HepG2 (cell line): Measurements from ENCODE around the gene GFOD1. TPM values are rescaled to one million over a fixed set of nuclear protein-coding genes. Genes with fewer than 3 reads are reported as not detected.

Source experiments
- BCL6 ChIP-seq: IDR thresholded peaks from 2 replicates; pipeline ENCODE4 v1.6.1; 2016; ENCODE audit warnings: missing genetic modification reagents, missing compliant biosample characterization
- CBX5 ChIP-seq: sonication (generic); formaldehyde crosslinking; IDR thresholded peaks from 2 replicates; pipeline ENCODE4 v1.4.0; 2020; ENCODE audit warnings: missing genetic modification reagents, borderline replicate concordance
- CHCHD3 ChIP-seq: sonication (generic); formaldehyde crosslinking; IDR thresholded peaks from 2 replicates; pipeline ENCODE4 v1.8.0; 2022; ENCODE audit warnings: mild to moderate bottlenecking, missing genetic modification reagents, moderate library complexity
- ERF ChIP-seq: IDR thresholded peaks from 2 replicates; pipeline ENCODE4 v1.6.1; 2018; ENCODE audit warnings: missing biosample characterization, missing genetic modification reagents
- FLYWCH1 ChIP-seq: sonication (generic); formaldehyde crosslinking; IDR thresholded peaks from 2 replicates; pipeline ENCODE4 v1.8.1; 2023; ENCODE audit warnings: mild to moderate bottlenecking, missing genetic modification reagents
- HIVEP1 ChIP-seq: sonication (generic); formaldehyde crosslinking; IDR thresholded peaks from 2 replicates; pipeline ENCODE4 v1.4.0; 2020; ENCODE audit warnings: mild to moderate bottlenecking, missing genetic modification reagents
- HNRNPLL ChIP-seq: fragments of 200-400 bp; formaldehyde crosslinking; IDR thresholded peaks from 2 replicates; pipeline ENCODE4 v1.6.1; 2017; ENCODE audit warnings: mild to moderate bottlenecking, low read depth, low read length; ENCODE audit not compliant: poor library complexity, severe bottlenecking
- SPEN ChIP-seq: sonication (generic); formaldehyde crosslinking; IDR thresholded peaks from 2 replicates; pipeline ENCODE4 v1.5.1; 2020; ENCODE audit warnings: low read depth, mild to moderate bottlenecking, missing genetic modification reagents
- SRF ChIP-seq: IDR thresholded peaks from 2 replicates; pipeline ENCODE4 v1.6.1; 2011; ENCODE audit warnings: mild to moderate bottlenecking, low read depth, low read length, moderate library complexity
- TCF7 ChIP-seq: sonication (generic); IDR thresholded peaks from 2 replicates; pipeline ENCODE4 v1.6.1; 2016; ENCODE audit warnings: antibody characterized with exemption, low read depth
- U2AF1 ChIP-seq: fragments of 200-400 bp; formaldehyde crosslinking; optimal IDR thresholded peaks from 2 replicates; pipeline ENCODE3; 2017; ENCODE audit warnings: mild to moderate bottlenecking, low read depth, low read length
- ZC3H4 ChIP-seq: sonication (generic); formaldehyde crosslinking; IDR thresholded peaks from 2 replicates; pipeline ENCODE4 v1.4.0; 2020; ENCODE audit warnings: missing genetic modification reagents, borderline replicate concordance
- ZFP82 ChIP-seq: sonication (generic); formaldehyde crosslinking; IDR thresholded peaks from 2 replicates; pipeline ENCODE4 v1.5.1; 2020; ENCODE audit warnings: mild to moderate bottlenecking, missing genetic modification reagents, borderline replicate concordance
- ZFX ChIP-seq: sonication (generic); formaldehyde crosslinking; IDR thresholded peaks from 2 replicates; pipeline ENCODE4 v1.4.0; 2020; ENCODE audit warnings: mild to moderate bottlenecking, low read depth, missing genetic modification reagents, moderate library complexity
- ZNF354B ChIP-seq: sonication (generic); formaldehyde crosslinking; IDR thresholded peaks from 2 replicates; pipeline ENCODE4 v1.8.0; 2022; ENCODE audit warnings: mild to moderate bottlenecking, missing genetic modification reagents
- ZNF484 ChIP-seq: sonication (generic); formaldehyde crosslinking; IDR thresholded peaks from 2 replicates; pipeline ENCODE4 v1.5.1; 2020; ENCODE audit warnings: mild to moderate bottlenecking, low read depth, missing genetic modification reagents, borderline replicate concordance
- ZNF567 ChIP-seq: sonication (generic); formaldehyde crosslinking; IDR thresholded peaks from 2 replicates; pipeline ENCODE4 v1.8.1; 2023; ENCODE audit warnings: mild to moderate bottlenecking, missing genetic modification reagents, borderline replicate concordance
- polyA plus RNA-seq, 8 experiments: library from polyadenylated mRNA; depleted of rRNA in 3 of 8; stranded (reverse) in 7 of 8; unstranded in 1 of 8; fragments of >200 nt; fragmentation: Illumina TruSeq in 4 of 8; extraction: Trizol in 4 of 8; gene quantifications; 2 replicates each; pipeline versions ENCODE4 v1.2.1 to v1.2.3, GENCODE V29; 2011 to 2016; ENCODE audit warnings: low read depth in 4 of 8, missing spikeins in 1 of 8, mixed read lengths in 1 of 8; ENCODE audit not compliant: insufficient read depth in 1 of 8
- total RNA-seq, 5 experiments: library from RNA; depleted of rRNA; stranded (reverse); fragments of >200 nt; fragmentation: Illumina TruSeq; extraction: Trizol; gene quantifications; 2 replicates each; pipeline ENCODE4 v1.2.3, GENCODE V29; 2016; ENCODE audit warnings: low read depth in 1 of 5
- TF ChIP-seq, protein P1 (sequence below): sonication (generic); formaldehyde crosslinking; conservative IDR thresholded peaks from 2 replicates; pipeline ENCODE4 v1.4.0; 2020; ENCODE audit warnings: missing genetic modification reagents
- TF ChIP-seq, protein P2 (sequence below): sonication (generic); formaldehyde crosslinking; IDR thresholded peaks from 2 replicates; pipeline ENCODE4 v1.4.0; 2020; ENCODE audit warnings: missing genetic modification reagents
- TF ChIP-seq, protein P3 (sequence below): sonication (generic); formaldehyde crosslinking; IDR thresholded peaks from 2 replicates; pipeline ENCODE4 v1.5.0; 2020; ENCODE audit warnings: missing genetic modification reagents, mild to moderate bottlenecking, borderline replicate concordance
- TF ChIP-seq, protein P4 (sequence below): sonication (generic); formaldehyde crosslinking; IDR thresholded peaks from 2 replicates; pipeline ENCODE4 v1.5.0; 2020; ENCODE audit warnings: mild to moderate bottlenecking, missing genetic modification reagents
- TF ChIP-seq, protein P5 (sequence below): IDR thresholded peaks from 2 replicates; pipeline ENCODE4 v1.6.1; 2016; ENCODE audit warnings: missing compliant biosample characterization, missing genetic modification reagents, borderline replicate concordance
- TF ChIP-seq, protein P6 (sequence below): sonication (generic); formaldehyde crosslinking; IDR thresholded peaks from 2 replicates; pipeline ENCODE4 v1.4.0; 2020; ENCODE audit warnings: mild to moderate bottlenecking, missing genetic modification reagents

Gene GFOD1
- total and polyA plus RNA-seq, 2 of the 13 experiments (the other 11 are each of a cell fraction or from before 2014, with no cell fraction given), result 1.9 to 6.4 TPM

DNA sequence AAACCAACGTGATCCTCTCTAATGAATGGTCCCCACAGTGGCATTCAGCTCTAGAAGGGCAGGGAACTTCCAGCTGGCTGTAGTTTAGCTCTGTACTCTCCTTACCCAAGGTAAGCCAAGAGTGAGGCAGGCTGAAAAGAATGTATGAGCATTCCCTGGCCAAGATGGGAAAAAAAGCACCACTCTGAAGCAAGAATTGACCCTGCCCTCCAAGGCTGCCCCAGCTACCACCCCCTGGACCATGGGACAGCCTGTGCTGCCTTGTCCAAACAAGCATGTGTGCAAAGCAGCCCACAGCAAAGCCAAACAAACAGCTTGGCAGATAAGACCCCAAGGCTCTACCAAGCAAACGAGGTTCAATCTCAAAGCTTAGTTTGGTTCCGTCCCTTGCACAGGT is 73.9 kb downstream of the GFOD1 start (continued):
- TF ChIP-seq, protein P1, sequence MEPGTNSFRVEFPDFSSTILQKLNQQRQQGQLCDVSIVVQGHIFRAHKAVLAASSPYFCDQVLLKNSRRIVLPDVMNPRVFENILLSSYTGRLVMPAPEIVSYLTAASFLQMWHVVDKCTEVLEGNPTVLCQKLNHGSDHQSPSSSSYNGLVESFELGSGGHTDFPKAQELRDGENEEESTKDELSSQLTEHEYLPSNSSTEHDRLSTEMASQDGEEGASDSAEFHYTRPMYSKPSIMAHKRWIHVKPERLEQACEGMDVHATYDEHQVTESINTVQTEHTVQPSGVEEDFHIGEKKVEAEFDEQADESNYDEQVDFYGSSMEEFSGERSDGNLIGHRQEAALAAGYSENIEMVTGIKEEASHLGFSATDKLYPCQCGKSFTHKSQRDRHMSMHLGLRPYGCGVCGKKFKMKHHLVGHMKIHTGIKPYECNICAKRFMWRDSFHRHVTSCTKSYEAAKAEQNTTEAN, result no peak
- TF ChIP-seq ZC3H4 (CRISPR knock-in tag) (no peak), CHCHD3 (no peak), BCL6 (CRISPR knock-in tag) (peak; percentile 82), HIVEP1 (CRISPR knock-in tag) (no peak), SRF (no peak), ZNF484 (no peak), ZFX (no peak), U2AF1 (no peak), TCF7 (peak; percentile 81), ZFP82 (CRISPR knock-in tag) (no peak), SPEN (CRISPR knock-in tag) (no peak), ZNF354B (CRISPR knock-in tag) (no peak), ZNF567 (no peak), HNRNPLL (no peak), ERF (CRISPR knock-in tag) (peak; percentile 36; the same call in 1 of the 2 replicates), CBX5 (CRISPR knock-in tag) (peak; percentile 89), FLYWCH1 (CRISPR knock-in tag) (no peak)
- TF ChIP-seq, protein P2, sequence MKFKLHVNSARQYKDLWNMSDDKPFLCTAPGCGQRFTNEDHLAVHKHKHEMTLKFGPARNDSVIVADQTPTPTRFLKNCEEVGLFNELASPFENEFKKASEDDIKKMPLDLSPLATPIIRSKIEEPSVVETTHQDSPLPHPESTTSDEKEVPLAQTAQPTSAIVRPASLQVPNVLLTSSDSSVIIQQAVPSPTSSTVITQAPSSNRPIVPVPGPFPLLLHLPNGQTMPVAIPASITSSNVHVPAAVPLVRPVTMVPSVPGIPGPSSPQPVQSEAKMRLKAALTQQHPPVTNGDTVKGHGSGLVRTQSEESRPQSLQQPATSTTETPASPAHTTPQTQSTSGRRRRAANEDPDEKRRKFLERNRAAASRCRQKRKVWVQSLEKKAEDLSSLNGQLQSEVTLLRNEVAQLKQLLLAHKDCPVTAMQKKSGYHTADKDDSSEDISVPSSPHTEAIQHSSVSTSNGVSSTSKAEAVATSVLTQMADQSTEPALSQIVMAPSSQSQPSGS (CRISPR knock-in tag), result peak; percentile 70; the same call in 1 of the 2 replicates
- TF ChIP-seq, protein P3, sequence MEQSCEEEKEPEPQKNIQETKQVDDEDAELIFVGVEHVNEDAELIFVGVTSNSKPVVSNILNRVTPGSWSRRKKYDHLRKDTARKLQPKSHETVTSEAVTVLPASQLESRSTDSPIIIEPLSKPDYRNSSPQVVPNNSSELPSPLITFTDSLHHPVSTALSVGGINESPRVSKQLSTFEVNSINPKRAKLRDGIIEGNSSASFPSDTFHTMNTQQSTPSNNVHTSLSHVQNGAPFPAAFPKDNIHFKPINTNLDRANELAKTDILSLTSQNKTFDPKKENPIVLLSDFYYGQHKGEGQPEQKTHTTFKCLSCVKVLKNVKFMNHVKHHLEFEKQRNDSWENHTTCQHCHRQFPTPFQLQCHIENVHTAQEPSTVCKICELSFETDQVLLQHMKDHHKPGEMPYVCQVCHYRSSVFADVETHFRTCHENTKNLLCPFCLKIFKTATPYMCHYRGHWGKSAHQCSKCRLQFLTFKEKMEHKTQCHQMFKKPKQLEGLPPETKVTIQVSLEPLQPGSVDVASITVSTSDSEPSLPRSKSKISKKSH (CRISPR knock-in tag), result no peak
- TF ChIP-seq, protein P4, sequence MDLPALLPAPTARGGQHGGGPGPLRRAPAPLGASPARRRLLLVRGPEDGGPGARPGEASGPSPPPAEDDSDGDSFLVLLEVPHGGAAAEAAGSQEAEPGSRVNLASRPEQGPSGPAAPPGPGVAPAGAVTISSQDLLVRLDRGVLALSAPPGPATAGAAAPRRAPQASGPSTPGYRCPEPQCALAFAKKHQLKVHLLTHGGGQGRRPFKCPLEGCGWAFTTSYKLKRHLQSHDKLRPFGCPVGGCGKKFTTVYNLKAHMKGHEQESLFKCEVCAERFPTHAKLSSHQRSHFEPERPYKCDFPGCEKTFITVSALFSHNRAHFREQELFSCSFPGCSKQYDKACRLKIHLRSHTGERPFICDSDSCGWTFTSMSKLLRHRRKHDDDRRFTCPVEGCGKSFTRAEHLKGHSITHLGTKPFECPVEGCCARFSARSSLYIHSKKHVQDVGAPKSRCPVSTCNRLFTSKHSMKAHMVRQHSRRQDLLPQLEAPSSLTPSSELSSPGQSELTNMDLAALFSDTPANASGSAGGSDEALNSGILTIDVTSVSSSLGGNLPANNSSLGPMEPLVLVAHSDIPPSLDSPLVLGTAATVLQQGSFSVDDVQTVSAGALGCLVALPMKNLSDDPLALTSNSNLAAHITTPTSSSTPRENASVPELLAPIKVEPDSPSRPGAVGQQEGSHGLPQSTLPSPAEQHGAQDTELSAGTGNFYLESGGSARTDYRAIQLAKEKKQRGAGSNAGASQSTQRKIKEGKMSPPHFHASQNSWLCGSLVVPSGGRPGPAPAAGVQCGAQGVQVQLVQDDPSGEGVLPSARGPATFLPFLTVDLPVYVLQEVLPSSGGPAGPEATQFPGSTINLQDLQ, result 0 out of 2 replicates have a peak, but pooled peaks have one; percentile 68
- TF ChIP-seq, protein P5, sequence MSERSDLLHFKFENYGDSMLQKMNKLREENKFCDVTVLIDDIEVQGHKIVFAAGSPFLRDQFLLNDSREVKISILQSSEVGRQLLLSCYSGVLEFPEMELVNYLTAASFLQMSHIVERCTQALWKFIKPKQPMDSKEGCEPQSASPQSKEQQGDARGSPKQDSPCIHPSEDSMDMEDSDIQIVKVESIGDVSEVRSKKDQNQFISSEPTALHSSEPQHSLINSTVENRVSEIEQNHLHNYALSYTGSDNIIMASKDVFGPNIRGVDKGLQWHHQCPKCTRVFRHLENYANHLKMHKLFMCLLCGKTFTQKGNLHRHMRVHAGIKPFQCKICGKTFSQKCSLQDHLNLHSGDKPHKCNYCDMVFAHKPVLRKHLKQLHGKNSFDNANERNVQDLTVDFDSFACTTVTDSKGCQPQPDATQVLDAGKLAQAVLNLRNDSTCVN (CRISPR knock-in tag), result no peak
- TF ChIP-seq, protein P6, sequence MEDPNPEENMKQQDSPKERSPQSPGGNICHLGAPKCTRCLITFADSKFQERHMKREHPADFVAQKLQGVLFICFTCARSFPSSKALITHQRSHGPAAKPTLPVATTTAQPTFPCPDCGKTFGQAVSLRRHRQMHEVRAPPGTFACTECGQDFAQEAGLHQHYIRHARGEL, result no peak
